HG03558 (cell line): ENCODE results near the gene BUD31.
"Not testable (repeated sequence)": the region's sequence is repeated elsewhere in the genome, so short reads cannot be mapped to it uniquely, and the experiment has no call there.

ENCODE experiments used
- ATAC-seq: cut with Tn5 transposase; IDR thresholded peaks from one replicate; pipeline ENCODE4 v1.9.1; 2021; ENCODE audit warnings: moderate number of reproducible peaks; ENCODE audit not compliant: unreplicated experiment; ENCODE audit errors: extremely low read depth

Gene BUD31

GRCh38 chr7:99380032-99380822, 28.5 kb upstream of the BUD31 start:
- ATAC-seq, result no peak

- ATAC-seq, result peak; percentile 46
These were observed 27.7 kb upstream of the BUD31 start for GRCh38 chr7:99380823-99381663.

GRCh38 chr7:99381664-99382075, 27.1 kb upstream of the BUD31 start:
- no peak for ATAC-seq

GRCh38 chr7:99383203-99383602, 25.6 kb upstream of the BUD31 start:
- ATAC-seq, result no peak

- no peak for ATAC-seq
These were observed 24.9 kb upstream of the BUD31 start for GRCh38 chr7:99383791-99384370.

- ATAC-seq, result no peak
These were observed 24.2 kb upstream of the BUD31 start for GRCh38 chr7:99384523-99384922.

- no peak for ATAC-seq
These were observed 23.2 kb upstream of the BUD31 start for GRCh38 chr7:99385564-99385963.

- no peak for ATAC-seq
These were observed 22.1 kb upstream of the BUD31 start for GRCh38 chr7:99386584-99387238.

- ATAC-seq, result not testable (repeated sequence)
These were observed 21.5 kb upstream of the BUD31 start for GRCh38 chr7:99387239-99387635.

GRCh38 chr7:99387912-99388311, 20.9 kb upstream of the BUD31 start:
- no peak for ATAC-seq

GRCh38 chr7:99389772-99390171, 19.0 kb upstream of the BUD31 start:
- no peak for ATAC-seq

- ATAC-seq, result no peak
These were observed 17.7 kb upstream of the BUD31 start for GRCh38 chr7:99390941-99391602.

- no peak for ATAC-seq
These were observed 16.7 kb upstream of the BUD31 start for GRCh38 chr7:99392046-99392445.

- ATAC-seq, result peak; percentile 55
These were observed 16.0 kb upstream of the BUD31 start for GRCh38 chr7:99392659-99393354.

- ATAC-seq, result no peak
These were observed 15.2 kb upstream of the BUD31 start for GRCh38 chr7:99393355-99394187.

- ATAC-seq, result no peak
These were observed 14.6 kb upstream of the BUD31 start for GRCh38 chr7:99394188-99394502.

GRCh38 chr7:99395616-99396327, 13.0 kb upstream of the BUD31 start:
- ATAC-seq, result no peak
